Measurements from ENCODE around the gene NCEH1.
"Not testable (repeated sequence)": the region's sequence is repeated elsewhere in the genome, so short reads cannot be mapped to it uniquely, and the experiment has no call there.

NCEH1 gene

GRCh38 chr3:172673210-172673679, 37.6 kb downstream of the NCEH1 start:
- DNase-seq, result peak; percentile 45

GRCh38 chr3:172669021-172669420, 41.8 kb downstream of the NCEH1 start:
- no peak for DNase-seq

- peak; percentile 64 for DNase-seq
Observed at GRCh38 chr3:172666873-172667694, 43.8 kb downstream of the NCEH1 start.

GRCh38 chr3:172666181-172666872, 44.5 kb downstream of the NCEH1 start:
- no peak for DNase-seq

GRCh38 chr3:172665510-172665909, 45.4 kb downstream of the NCEH1 start:
- DNase-seq, result not testable (repeated sequence)

GRCh38 chr3:172660421-172660820, 50.4 kb downstream of the NCEH1 start:
- not testable (repeated sequence) for DNase-seq

- no peak for DNase-seq
Observed at GRCh38 chr3:172659246-172660002, 51.4 kb downstream of the NCEH1 start.

- DNase-seq, result no peak
Observed at GRCh38 chr3:172658344-172659245, 52.3 kb downstream of the NCEH1 start.

GRCh38 chr3:172656602-172657001, 54.3 kb downstream of the NCEH1 start:
- DNase-seq, result no peak

- DNase-seq, result no peak
Observed at GRCh38 chr3:172655388-172655787, 55.5 kb downstream of the NCEH1 start.

- DNase-seq, result no peak
Observed at GRCh38 chr3:172654470-172654869, 56.4 kb downstream of the NCEH1 start.

GRCh38 chr3:172653004-172653572, 57.8 kb downstream of the NCEH1 start:
- DNase-seq, result no peak

- no peak for DNase-seq
Observed at GRCh38 chr3:172651936-172652625, 58.8 kb downstream of the NCEH1 start.

GRCh38 chr3:172649987-172650386, 60.9 kb downstream of the NCEH1 start:
- no peak for DNase-seq

- no peak for DNase-seq
Observed at GRCh38 chr3:172648747-172649146, 62.1 kb downstream of the NCEH1 start.

- no peak for DNase-seq
Observed at GRCh38 chr3:172647823-172648222, 63.0 kb downstream of the NCEH1 start.

GRCh38 chr3:172647080-172647479, 63.8 kb downstream of the NCEH1 start:
- no peak for DNase-seq

- DNase-seq, result no peak
Observed at GRCh38 chr3:172646439-172647015, 64.3 kb downstream of the NCEH1 start.

GRCh38 chr3:172644258-172644657, 66.6 kb downstream of the NCEH1 start:
- DNase-seq, result no peak

GRCh38 chr3:172643506-172644179, 67.2 kb downstream of the NCEH1 start:
- no peak for DNase-seq
